ENCODE data around the gene RBMS1.
A peak's percentile ranks its signal among the peaks of the same experiment; 100 is the strongest.

RBMS1 gene

GRCh38 chr2:160294339-160294803 lies 199.2 kb downstream of the RBMS1 start:
- DNase-seq = no peak

GRCh38 chr2:160293391-160294091 lies 200.1 kb downstream of the RBMS1 start:
- no peak for DNase-seq

- no peak for DNase-seq
These were observed 201.4 kb downstream of the RBMS1 start for GRCh38 chr2:160292225-160292624.

- DNase-seq = no peak
These were observed 202.2 kb downstream of the RBMS1 start for GRCh38 chr2:160291382-160291781.

- no peak for DNase-seq
These were observed 203.0 kb downstream of the RBMS1 start for GRCh38 chr2:160290598-160290997.

- no peak for DNase-seq
These were observed 203.8 kb downstream of the RBMS1 start for GRCh38 chr2:160289831-160290230.

- DNase-seq = no peak
These were observed 204.5 kb downstream of the RBMS1 start for GRCh38 chr2:160289126-160289525.

- no peak for DNase-seq
These were observed 205.3 kb downstream of the RBMS1 start for GRCh38 chr2:160288324-160288723.

GRCh38 chr2:160287476-160287875 lies 206.1 kb downstream of the RBMS1 start:
- DNase-seq = no peak

GRCh38 chr2:160286551-160286950 lies 207.1 kb downstream of the RBMS1 start:
- no peak for DNase-seq

GRCh38 chr2:160283675-160284074 lies 209.9 kb downstream of the RBMS1 start:
- no peak for DNase-seq

GRCh38 chr2:160282063-160282580 lies 211.5 kb downstream of the RBMS1 start:
- DNase-seq = no peak

- no peak for DNase-seq
These were observed 212.4 kb downstream of the RBMS1 start for GRCh38 chr2:160281213-160281612.

GRCh38 chr2:160279813-160280465 lies 213.7 kb downstream of the RBMS1 start:
- no peak for DNase-seq

- no peak for DNase-seq
These were observed 214.8 kb downstream of the RBMS1 start for GRCh38 chr2:160278879-160279177.

GRCh38 chr2:160278101-160278878 lies 215.3 kb downstream of the RBMS1 start:
- no peak for DNase-seq

- no peak for DNase-seq
These were observed 216.5 kb downstream of the RBMS1 start for GRCh38 chr2:160277151-160277550.

GRCh38 chr2:160275656-160276055 lies 218.0 kb downstream of the RBMS1 start:
- DNase-seq = no peak

- DNase-seq = no peak
These were observed 222.2 kb downstream of the RBMS1 start for GRCh38 chr2:160271171-160272086.

- DNase-seq = no peak
These were observed 223.0 kb downstream of the RBMS1 start for GRCh38 chr2:160270571-160271113.

GRCh38 chr2:160269803-160270570 lies 223.6 kb downstream of the RBMS1 start:
- peak; percentile 55 to 62 for DNase-seq
